ENCODE measurements around the gene ARSG.
"Not testable (repeated sequence)": the region's sequence is repeated elsewhere in the genome, so short reads cannot be mapped to it uniquely, and the experiment has no call there.

ARSG gene

DNA sequence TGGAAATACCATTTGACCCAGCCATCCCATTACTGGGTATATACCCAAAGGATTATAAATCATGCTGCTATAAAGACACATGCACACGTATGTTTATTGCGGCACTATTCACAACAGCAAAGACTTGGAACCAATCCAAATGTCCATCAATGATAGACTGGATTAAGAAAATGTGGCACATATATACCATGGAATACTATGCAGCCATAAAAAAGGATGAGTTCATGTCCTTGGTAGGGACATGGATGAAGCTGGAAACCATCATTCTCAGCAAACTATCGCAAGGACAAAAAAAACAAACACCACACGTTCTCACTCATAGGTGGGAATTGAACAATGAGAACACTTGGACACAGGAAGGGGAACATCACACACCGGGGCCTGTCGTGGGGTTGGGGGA is 9.3 kb upstream of the ARSG start:
- FAIRE-seq: not testable (repeated sequence)

DNA sequence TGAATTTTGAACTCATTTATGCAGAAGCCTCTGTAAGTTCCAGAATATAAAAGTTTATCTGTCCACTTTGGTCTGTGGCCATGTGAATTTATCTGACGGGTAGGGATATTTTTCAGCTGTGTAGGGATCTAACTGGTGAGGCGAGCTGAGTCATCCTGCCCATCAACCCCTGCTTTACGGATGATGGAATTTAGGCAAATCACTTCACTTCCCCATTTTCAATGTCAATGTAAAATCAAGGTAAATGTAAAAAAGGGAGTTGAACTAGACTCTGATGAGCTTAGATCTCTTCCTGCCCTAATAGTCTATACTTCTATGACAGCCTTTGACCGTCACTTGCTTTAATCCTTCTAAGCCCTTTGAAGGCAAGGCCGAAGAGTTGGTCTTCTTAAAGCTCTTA is 2.9 kb upstream of the ARSG start:
- FAIRE-seq: no peak

DNA sequence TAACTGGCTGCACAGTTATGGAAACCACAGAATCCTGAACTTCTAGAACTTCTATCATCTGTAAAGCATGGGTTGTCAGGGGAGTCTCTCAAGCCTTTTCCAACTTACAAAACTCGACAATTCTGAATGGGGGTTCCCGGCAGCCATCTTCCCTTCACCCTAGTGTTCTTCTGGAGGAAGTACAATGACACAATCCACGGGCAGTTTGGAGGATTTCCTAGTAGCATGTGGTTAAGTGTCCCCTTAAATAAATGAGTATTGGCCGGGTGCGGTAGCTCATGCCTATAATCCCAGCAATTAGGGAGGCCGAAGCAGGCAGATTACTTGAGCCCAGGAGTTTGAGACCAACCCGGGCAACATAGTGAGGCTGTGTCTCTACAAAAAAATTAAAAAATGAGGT is 2.5 kb upstream of the ARSG start:
- no peak for FAIRE-seq

DNA sequence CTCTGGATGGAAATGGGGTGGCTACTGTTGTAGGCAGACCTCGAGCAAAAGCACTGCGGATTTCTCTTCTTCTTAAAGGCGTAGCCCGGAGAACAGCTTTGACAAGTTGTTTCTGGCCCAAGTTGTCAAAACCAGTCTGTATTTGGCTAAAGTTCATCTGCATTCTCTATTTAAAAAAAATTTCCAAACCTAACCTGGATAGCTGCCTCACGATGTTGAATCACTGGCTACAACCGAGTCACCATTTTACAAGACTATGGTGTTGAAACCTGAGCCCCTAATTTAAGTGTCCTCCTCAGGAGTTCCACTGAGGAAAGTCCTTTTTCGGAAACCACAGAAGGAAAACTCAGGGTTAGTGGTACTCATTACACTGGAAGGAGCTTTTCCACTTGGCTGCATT is 1.8 kb upstream of the ARSG start:
- no peak for FAIRE-seq

DNA sequence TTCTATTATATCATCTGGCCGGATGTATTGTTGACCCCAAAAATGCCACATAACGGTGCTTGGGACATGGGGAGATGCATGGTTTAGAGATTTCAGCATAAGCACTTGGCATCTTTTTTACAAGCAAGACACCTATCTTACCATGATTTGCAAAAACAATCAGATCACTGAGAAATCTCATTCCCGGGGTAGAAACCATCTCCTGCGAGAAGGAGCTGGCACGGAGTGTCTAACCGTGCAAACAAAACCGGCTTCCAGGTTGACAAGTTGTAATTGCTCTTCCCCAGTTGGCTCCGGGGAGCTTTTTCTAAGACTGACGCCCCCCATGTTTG is 1.4 kb upstream of the ARSG start:
- FAIRE-seq: no peak

DNA sequence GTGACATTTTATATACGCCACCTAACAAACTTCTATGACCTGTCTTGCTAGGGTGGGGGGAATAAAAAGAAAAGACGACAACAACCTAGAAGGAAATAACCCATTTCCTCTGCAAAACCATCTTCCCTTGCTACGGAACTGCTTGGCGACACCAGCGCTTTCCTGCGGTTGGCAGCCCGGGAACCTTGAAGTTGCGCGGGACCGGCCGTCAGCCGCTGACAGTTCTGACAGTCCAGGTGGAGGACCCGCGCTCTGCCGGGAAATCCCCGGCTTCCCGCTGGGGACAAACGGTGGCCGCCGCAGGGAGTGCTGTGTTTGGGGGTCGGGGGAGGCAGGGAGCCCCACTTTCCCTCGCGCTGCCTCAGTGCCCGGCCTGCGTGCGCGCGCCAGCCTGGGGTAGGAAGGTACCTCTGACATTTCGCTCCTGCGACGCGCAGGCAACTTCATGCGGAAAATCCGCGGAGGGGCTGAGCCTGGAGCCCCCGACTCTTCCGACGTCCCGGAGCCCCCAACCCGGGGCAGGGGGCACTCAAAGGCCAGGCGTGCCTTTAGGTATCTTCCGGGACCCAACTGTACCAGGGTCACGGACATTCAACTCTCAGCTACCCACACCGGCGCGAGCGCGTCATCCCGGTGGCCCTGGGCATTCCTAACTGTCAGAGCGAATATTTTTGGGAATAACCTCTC is 884 bp upstream of the ARSG start:
- no peak for FAIRE-seq

DNA sequence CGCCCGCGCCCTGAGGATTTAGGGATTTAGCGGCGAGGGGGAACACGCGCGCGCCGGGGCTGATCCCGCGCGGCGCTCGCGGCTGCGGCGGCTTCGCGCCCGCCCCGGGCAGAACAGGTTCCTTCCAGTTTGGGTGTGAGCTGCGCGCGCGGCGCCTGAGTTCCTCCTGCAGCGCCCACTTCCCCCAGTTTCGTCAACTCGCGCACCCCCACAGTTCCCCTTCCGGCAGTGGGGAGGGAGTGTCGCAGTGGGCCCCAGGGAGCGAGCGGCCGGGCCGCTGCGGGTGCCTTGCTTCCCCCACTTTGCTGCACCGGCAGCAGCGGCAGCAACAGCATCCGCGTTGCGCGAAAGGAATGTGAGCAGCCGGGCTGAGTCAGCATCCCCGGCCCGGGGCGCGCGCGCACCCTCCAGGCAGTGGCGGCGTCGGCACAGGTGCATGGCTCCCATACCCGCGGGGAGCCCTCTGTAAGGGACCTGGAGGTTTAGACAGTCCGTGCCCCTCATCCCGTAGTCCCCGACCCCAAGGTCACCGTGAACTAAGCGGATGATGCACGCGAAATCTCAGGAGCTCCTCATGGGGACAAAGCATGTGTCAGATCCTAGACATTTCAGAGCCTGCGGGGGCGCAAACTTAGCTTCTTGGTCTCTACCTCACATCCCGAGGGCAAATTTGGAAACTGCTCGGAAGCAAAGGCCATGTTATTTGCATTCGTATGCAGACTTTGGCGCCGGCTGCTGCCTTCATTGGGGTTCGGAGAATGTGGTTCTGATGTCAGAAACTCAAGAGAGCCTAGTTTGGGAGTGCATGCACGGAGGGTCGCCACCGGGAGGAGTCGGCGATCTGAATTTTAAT is 767 bp downstream of the ARSG start:
- FAIRE-seq: no peak

DNA sequence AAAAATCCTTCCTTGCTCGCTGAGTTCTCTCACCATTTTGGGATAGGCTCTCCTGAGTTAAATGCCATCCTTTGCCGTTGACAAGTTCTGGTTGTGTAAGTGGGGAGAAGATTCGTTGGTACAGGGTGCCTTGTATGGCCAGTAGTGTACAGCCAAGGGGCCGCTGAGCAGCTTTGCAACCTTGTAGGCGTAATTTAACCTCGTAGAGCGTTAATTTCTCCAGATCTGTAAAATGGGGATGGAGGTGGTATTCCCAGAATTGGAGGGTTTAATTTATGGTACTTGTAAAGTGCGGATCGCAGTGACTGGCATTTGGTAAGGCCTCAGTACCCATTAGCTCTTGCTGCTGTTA is 1.4 kb downstream of the ARSG start:
- FAIRE-seq: no peak

DNA sequence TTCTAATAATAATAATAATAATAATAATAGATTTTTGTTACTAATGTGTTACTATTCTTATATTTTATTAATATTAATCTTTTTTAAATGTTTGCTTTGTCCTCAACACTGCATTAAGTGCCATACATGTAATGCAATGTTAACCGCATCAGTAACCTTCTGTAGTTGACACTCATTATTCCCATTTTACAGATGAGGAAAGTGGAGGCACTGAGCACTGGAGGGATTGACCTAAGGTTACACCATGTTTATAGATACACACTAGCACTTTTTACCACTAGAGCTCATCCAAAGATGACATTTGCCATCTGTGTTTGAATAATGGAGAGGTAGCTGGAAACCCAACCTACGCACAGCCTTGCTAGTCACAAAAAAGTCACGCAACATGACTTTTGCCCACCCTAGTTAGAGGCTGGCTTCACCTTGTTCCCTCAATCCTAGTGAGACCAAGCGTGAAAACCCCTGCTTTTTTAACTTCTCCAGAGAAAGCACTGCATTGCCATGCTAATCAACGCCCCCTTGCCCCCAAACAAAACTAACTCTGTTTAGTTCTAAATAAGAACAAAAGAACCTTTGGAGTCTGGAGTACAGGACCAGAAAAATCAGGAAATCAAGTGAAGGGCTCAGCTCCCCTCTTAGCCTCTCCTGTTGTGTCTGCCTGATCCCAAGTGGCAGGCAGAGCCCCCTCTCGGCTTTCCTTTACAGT is 2.3 kb downstream of the ARSG start:
- FAIRE-seq: no peak

DNA sequence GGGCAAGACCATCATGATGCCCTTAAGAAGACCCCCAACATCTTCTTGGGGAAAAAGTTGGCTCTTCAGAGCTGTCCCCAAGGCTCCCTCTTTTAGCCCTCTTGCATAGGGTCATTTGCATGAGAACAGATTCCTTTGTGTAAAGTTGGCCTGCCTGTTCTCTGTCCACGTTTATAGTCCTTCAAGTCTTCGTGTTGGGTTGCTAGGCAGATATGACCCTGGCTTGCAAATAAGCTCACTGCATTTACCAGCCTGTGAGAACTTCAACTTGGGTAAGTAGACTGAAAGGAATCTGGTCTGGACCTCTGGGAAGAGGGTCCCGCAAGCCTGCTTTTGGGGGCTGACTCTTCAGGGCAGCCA is 2.9 kb downstream of the ARSG start:
- no peak for FAIRE-seq

DNA sequence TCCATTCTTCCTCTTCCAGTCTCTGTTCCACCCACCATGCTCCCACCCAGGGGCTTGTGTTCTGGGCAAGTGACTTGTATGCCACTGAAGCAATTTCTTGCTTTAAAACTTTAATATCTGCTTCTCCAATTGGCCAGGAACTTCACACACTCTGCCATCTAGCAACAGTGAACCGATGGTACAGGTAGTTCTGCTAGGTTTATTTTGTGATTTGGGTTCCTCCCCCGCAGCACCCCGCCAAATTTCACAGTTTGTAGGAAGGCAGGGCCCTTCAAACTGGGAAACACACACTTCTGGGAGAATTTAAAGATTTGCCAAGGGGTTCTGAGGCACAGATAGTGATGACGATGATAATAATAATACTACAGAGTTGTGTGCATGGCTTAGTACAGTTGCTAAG is 3.3 kb downstream of the ARSG start:
- FAIRE-seq: no peak

DNA sequence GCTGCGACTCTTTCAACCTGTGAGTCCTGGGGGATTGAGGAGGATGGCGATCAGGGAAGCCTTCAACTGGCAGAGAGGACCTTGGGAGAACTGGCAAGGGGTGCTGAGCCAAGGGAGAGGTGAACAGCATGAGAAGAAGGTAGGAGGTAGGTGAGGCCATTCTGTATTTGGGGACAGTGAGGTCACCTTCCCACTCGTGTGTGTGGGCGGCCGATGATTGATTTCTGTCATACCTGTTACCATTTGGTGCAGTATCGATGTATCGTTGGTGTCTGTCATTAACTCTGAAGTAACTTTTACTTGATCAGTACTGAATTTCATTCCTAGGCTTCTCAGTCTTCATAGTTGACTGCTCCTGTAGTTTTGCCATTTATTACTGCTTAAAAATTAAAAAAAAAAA is 3.8 kb downstream of the ARSG start:
- no peak for FAIRE-seq

DNA sequence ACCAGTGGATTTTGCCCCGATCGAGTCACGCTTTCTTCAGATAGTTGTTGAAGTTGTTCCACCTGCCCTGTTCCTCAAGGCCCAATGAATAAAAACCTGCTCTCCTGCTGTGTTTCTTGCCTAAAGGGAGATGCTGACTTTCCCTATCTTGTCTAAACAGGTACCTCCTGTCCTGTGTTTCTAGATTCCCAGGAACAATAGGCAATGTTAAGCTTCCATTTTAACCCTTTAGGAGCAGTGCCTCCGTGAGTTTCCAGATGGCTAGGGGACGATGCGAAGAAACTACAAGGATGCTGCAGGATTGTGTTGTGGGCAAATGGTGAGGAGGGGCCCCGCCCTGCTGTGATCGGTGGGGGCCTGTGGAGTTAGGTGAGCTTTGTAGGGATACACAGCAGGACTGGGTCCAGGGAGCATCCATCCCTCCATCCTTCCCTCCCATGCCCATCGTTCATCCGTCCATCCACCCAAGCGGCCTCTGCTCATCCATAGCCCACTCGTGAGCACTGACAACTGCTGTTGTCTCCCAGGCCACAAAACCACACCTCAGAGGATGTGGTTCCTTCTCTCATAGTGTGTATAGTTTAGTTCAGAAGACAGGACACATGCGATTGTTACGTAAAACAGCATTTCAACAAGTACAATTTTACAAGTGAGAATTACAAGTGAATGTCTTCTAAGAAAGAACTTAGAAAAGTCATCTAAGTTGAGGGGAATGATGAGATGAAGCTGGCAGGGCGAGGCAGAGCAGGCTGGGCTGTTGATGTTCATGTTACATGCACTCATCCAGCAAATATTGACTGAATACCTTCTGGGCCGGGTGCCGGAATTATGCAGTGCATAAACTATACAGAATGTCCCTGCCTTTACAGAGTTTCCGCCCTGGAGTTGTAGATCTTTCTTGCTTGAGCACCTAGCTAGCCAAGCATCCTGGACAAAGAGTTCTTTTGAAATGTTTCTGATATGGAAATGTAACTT is 5.2 kb downstream of the ARSG start:
- FAIRE-seq: no peak

DNA sequence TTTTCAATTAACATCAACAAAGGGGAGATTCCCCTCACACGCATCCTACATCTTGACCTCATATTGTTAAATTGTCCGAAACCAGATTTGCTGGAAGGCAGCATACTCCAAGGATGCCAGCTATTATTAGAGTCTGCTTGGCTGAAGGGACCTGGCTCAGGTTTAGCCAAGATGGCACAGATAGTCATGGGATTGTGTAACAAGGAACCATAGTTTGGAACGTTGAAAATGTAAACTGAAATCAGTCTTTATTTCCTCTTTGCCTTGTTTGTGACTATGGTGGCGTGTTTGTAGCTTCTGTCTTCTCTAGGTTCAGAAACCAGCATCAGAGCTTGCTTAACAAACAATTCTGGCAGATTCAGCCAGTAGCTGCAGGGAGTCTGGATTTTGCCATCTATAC is 5.9 kb downstream of the ARSG start:
- no peak for FAIRE-seq

DNA sequence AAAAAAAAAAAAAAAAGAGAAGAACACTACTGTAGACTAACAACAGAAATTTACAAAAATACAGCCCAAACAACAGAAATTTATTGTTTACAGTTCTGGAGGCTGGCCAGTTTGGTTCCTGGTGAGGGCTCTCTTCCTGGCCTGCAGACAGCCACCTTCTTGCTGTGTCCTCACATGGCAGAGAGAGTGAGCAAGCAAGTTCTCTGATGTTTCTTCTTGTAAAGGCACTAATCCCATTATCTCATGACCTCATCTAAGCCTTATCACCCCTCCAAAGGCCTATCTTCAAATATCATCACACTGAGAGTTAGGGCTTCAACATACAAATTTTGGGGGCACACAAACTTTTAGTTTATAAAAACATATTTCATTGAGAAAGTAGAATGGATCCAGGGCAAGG is 7.3 kb downstream of the ARSG start:
- FAIRE-seq: no peak

DNA sequence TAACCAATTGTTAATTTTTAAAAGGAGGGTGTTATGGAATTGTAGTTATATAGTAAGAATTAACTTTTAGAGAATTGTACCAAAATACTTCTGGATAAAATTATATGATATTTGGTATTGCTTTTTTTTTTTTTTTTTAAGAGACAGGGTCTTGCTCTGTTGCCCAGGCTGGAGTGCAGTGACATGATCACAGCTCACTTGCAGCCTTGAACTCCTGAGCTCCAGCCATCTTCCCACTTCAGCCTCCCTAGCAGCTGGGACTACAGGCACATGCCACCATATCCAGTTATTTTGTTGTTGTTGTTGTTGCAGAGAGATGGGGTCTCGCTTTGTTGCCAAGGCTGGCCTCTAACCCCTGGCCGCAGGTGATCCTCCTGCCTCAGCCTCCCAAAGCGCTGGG is 8.5 kb downstream of the ARSG start:
- FAIRE-seq: no peak

DNA sequence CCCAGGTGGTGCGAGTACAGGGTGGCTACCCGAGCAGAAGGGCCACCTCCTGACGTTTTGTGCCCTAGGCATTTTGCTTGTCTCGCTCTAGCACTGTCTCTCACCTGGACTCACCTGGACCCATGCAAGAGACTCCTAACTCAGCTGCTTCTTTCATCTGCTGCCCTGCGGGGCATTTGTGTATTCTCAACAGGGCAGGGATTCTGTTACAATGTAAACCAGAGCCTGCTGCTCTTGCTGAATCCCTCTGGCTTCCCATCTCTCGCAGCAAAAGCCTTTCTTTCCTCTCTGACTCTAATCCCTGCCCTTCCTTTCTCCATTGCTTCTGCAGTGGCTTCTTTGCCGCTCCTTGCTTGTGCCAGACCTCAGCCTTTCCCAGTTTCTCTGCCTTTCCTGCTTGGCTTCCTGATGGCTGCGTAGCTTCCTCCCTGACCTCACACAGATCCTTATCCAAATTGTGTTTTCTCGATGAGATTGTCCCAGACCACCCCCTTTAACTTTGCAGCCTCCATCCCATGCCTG is 10.2 kb downstream of the ARSG start:
- no peak for FAIRE-seq

DNA sequence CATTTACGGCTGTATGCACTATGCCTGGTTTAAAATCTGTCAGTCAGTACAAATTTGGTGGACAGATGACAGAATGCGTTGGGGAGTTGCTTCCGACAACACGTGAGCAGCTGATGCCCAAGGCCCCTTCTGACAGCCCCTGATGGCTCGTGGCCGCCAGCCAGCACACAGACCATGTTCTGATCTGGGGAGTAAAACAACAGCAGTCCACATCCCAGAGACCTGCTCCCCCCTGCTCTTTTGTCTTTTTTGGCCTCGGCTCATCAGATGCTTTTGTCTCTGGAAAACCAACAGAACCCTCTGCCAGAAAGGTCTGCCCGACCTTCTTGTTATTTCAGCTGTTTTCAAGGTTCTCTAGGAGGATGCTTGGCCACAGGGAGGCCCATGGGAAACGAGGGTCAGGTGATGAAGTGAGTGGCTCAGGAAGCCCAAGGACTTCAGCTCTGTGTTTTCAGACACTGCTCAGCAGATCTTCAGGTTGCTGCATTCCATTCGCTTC is 10.8 kb downstream of the ARSG start:
- no peak for FAIRE-seq

DNA sequence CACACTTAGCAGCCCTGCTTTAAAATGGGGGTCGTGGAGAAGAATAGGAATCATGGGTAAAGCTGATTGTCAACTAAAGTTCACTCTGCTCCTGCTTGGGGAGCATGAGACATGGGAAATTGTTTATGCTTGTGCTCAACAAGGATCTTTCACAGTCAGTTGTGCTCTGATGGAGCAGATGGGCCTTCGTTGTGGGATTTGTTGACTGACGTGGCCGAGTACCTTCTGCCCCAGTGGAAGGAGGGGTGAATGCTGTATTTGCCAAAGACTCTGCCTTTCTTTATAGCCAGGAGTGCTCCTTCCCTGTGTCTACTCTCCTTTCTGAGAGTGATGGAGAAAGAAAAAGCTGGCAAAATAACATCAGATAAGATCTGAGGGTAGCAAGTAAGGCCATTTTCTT is 11.4 kb downstream of the ARSG start:
- no peak for FAIRE-seq

DNA sequence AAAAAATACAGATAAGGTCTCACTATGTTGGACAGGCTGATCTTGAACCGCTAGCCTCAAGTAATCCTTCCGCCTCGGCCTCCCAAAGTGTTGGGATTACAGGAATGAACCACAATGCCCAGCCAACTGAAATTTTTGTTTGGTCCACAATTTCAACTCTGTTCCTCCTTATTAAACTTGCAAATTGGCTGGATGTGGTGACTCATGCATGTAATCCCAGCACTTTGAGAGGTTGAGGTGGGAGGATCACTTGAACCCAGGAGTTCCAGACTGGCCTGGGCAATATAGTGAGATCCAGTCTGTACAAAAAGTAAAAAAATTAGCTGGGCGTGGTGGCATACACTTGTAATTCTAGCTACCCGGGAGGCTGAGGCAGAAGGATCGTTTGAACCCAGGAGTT is 13.4 kb downstream of the ARSG start:
- FAIRE-seq: no peak

DNA sequence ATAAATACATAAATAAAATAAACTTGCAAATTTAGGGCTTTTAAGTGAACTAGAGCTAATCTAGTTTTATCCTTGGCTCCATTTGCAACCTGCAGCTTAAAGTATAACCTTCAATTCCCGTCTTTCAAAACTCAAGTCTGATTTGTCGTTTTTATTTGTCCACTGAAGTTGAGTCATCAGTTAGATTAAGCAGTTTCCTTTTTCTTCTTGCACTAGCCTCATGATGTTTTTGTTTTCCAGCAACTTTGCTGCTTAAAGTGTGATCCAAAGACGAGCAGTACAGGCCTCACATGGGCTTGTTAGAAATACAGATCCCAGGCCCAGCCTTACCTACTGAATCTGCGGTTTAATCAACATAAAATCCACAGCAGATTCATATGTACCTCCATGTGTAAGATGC is 13.8 kb downstream of the ARSG start:
- no peak for FAIRE-seq

DNA sequence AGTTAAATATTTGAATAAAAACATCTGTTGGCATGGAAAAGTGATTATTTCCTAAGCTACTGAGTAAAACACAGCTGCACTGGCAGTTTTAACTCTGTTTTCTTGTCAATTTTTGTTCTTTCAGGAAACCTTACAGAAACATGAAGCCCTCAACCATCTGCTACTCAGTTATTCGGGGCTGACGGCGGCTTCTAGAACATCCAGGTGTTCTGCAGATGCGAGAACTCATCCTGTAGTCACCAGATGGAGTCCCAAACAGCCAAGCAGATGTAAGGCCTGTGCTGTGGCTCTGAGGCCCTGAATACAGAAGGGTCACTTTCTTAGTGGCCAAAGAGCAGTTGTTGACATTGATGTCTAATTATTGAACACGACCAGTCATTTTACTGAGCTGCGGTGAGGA is 15.5 kb downstream of the ARSG start:
- no peak for FAIRE-seq

DNA sequence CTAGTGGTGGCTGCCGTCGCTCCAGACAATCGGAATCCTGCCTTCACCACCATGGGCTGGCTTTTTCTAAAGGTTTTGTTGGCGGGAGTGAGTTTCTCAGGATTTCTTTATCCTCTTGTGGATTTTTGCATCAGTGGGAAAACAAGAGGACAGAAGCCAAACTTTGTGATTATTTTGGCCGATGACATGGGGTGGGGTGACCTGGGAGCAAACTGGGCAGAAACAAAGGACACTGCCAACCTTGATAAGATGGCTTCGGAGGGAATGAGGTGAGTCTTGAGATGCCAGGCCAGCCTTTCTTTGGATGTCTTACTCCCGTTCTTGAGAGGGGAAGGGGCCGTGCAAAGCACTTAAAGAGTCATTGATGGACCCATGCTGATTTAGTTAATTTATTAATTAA is 16.1 kb downstream of the ARSG start:
- no peak for FAIRE-seq

Measured in colon (tissue), 2 donors.